ENCODE results near the gene RAB11FIP5.
"Not testable (repeated sequence)": the region's sequence is repeated elsewhere in the genome, so short reads cannot be mapped to it uniquely, and the experiment has no call there.

The RAB11FIP5 gene

DNA sequence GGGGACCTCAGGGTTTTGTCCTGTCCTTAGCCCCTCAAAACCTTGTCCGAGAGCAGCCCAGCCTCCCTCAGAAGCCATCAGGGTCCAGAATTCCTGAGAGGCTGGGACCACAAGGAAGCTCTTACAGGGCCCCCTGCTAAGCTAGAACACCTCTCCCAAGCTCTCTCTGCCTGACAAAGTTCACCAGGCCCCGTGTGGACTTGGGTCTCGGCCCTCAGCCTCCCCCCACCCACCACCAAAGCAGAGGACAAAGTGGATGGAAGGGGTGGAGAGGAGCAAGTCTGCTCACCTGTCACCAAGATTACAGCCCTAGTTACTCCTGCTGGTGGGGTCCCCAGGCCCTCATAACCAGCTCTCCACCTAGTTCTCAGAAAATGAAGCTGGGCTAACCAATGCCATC is 16.8 kb downstream of the RAB11FIP5 start:
- H3K4me2 ChIP-seq (ENCODE audit: low read length): no peak overlapping the region
- H3K9me3 ChIP-seq (ENCODE audit: low read length): no peaks in the 10 kb centered on the region
- TF ChIP-seq, protein P1, sequence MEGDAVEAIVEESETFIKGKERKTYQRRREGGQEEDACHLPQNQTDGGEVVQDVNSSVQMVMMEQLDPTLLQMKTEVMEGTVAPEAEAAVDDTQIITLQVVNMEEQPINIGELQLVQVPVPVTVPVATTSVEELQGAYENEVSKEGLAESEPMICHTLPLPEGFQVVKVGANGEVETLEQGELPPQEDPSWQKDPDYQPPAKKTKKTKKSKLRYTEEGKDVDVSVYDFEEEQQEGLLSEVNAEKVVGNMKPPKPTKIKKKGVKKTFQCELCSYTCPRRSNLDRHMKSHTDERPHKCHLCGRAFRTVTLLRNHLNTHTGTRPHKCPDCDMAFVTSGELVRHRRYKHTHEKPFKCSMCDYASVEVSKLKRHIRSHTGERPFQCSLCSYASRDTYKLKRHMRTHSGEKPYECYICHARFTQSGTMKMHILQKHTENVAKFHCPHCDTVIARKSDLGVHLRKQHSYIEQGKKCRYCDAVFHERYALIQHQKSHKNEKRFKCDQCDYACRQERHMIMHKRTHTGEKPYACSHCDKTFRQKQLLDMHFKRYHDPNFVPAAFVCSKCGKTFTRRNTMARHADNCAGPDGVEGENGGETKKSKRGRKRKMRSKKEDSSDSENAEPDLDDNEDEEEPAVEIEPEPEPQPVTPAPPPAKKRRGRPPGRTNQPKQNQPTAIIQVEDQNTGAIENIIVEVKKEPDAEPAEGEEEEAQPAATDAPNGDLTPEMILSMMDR (IDR thresholded peaks at IDR 0.05; ENCODE audit: low read length): no peak
- TF ChIP-seq EZH2 (IDR thresholded peaks at IDR 0.05; ENCODE audit: borderline replicate concordance, low read length): no peak
- H3K79me2 ChIP-seq (ENCODE audit: insufficient read depth, low read length): no peaks in the 10 kb centered on the region
- no peak overlapping the region for H2AFZ ChIP-seq (ENCODE audit: low read length)
- H3K4me1 ChIP-seq (ENCODE audit: insufficient read depth, low read length, severe bottlenecking): no peaks in the 10 kb centered on the region
- no peaks in the 10 kb centered on the region for H3K36me3 ChIP-seq (ENCODE audit: insufficient read depth, low read length)
- no peak overlapping the region for H3K4me3 ChIP-seq (ENCODE audit: low read depth, low read length, poor library complexity, severe bottlenecking)
- H4K20me1 ChIP-seq (ENCODE audit: insufficient read depth, low read length): no peaks in the 10 kb centered on the region
- H3F3A ChIP-seq (ENCODE audit: insufficient read depth, low read length): no peaks in the 10 kb centered on the region
- no peaks in the 10 kb centered on the region for H3K9me2 ChIP-seq (ENCODE audit: low read depth, low read length)
- H3K9ac ChIP-seq (ENCODE audit: low read length): no peak overlapping the region
- no peak overlapping the region for H3K27ac ChIP-seq (ENCODE audit: low read depth, low read length, poor library complexity, severe bottlenecking)
- H3K27me3 ChIP-seq (ENCODE audit: insufficient read depth, low read length): no peaks in the 10 kb centered on the region

DNA sequence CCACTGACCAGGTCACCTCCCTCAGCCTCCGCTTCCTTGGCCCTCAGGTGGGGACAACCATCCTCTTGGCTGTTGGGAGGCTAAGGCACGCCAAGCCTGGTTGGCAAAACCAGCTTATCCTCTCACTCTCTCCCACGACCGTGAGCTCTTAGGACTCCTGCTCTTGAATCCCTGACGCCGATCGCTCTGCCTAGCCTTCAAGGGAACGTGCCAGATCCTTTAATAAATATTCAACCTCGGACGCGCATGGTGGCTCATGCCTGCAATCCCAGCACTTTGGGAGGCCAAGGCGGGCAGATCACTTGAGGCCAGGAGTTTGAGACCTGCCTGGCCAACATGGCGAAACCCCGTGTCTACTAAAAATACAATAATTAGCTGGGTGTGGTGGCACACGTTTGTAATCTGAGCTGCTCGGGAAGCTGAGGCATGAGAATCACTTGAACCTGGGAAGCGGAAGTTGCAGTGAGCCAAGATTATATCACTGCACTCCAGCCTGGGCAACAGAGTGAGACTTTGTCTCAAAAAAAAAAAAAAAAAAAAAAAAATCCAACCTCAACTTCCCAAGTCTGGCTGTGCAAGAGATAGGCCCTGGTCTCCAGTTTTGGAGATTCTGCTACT is 19.0 kb downstream of the RAB11FIP5 start:
- not testable (repeated sequence) for H3K4me2 ChIP-seq (ENCODE audit: low read length); H3K4me1 ChIP-seq (ENCODE audit: insufficient read depth, low read length, severe bottlenecking); H3K4me3 ChIP-seq (ENCODE audit: low read depth, low read length, poor library complexity, severe bottlenecking); H3K27me3 ChIP-seq (ENCODE audit: insufficient read depth, low read length); H2AFZ ChIP-seq (ENCODE audit: low read length); H3F3A ChIP-seq (ENCODE audit: insufficient read depth, low read length); H3K9me2 ChIP-seq (ENCODE audit: low read depth, low read length); H3K27ac ChIP-seq (ENCODE audit: low read depth, low read length, poor library complexity, severe bottlenecking); H3K9me3 ChIP-seq (ENCODE audit: low read length); H3K9ac ChIP-seq (ENCODE audit: low read length); H3K79me2 ChIP-seq (ENCODE audit: insufficient read depth, low read length); H3K36me3 ChIP-seq (ENCODE audit: insufficient read depth, low read length); H4K20me1 ChIP-seq (ENCODE audit: insufficient read depth, low read length)

DNA sequence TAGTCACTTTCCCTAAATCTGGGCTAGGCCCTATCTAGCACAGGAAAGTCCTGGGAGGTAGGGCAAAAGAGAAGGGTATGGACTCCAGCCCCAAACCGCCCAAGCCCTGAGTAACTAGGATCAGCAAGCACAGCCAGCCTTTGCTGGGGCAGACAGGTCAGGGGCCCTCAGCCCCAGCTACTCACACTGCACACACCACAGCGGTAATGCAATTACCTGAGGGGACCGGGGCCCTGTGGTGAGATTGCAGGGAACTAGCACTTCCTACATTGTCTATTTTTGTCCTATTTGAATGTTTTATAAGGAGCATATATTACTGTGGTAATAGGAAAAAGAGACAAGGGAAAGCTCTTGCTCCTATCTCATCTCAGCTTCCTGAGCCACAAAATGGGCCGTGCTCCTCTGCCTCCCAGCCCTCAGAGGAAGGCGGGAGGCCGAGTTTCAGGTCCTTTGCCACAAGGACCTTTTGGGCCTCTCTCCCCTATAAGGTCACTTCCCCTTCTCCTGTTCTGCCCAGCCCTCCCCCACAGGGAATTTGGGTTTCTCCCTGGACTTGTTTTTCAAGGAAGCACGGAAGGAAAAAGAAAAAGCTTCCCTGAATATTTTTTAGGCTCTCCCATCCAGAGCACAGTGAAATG is 20.5 kb downstream of the RAB11FIP5 start:
- Histone ChIP-seq H4K20me1 (ENCODE audit: insufficient read depth, low read length) (no peaks in the 10 kb centered on the region), H3K9ac (ENCODE audit: low read length) (no peak overlapping the region)

DNA sequence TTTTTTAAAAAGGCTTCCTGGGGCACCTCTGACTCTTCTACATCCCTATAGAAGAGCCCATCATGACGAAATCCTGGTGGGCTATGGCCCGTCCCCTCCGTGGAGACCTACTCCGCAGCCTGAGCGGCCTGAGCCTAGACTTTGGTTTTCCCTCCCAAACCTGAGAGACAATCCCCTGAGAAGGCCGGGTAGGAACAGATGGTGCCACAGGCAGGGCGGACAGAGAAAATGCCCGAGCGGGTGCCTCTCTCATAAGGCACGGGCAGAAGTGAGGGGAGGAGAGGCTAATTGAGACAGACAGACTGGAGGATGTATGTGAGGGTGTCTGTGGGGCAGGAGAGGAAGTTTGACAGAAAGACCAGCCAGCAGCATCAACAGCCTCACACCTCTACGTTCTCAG is 21.1 kb downstream of the RAB11FIP5 start:
- Histone ChIP-seq H3K79me2 (ENCODE audit: insufficient read depth, low read length) (no peaks in the 10 kb centered on the region), H3K27ac (ENCODE audit: low read depth, low read length, poor library complexity, severe bottlenecking) (no peak overlapping the region), H3K4me2 (ENCODE audit: low read length) (no peak overlapping the region), H3K4me1 (ENCODE audit: insufficient read depth, low read length, severe bottlenecking) (no peaks in the 10 kb centered on the region), H3F3A (ENCODE audit: insufficient read depth, low read length) (no peaks in the 10 kb centered on the region), H4K20me1 (ENCODE audit: insufficient read depth, low read length) (no peaks in the 10 kb centered on the region), H3K4me3 (ENCODE audit: low read depth, low read length, poor library complexity, severe bottlenecking) (no peak overlapping the region), H2AFZ (ENCODE audit: low read length) (no peak overlapping the region), H3K9me3 (ENCODE audit: low read length) (no peaks in the 10 kb centered on the region), H3K27me3 (ENCODE audit: insufficient read depth, low read length) (no peaks in the 10 kb centered on the region), H3K9ac (ENCODE audit: low read length) (no peak overlapping the region), H3K9me2 (ENCODE audit: low read depth, low read length) (no peaks in the 10 kb centered on the region), H3K36me3 (ENCODE audit: insufficient read depth, low read length) (no peaks in the 10 kb centered on the region)
- TF ChIP-seq EZH2 (IDR thresholded peaks at IDR 0.05; ENCODE audit: borderline replicate concordance, low read length): no peak
- TF ChIP-seq, protein P1 (IDR thresholded peaks at IDR 0.05; ENCODE audit: low read length): no peak

More for the DNA sequence above, 20.5 kb downstream of the RAB11FIP5 start:
- H3K9me3 ChIP-seq (ENCODE audit: low read length): no peaks in the 10 kb centered on the region
- no peaks in the 10 kb centered on the region for H3K27me3 ChIP-seq (ENCODE audit: insufficient read depth, low read length)
- no peak overlapping the region for H3K4me3 ChIP-seq (ENCODE audit: low read depth, low read length, poor library complexity, severe bottlenecking)
- no peaks in the 10 kb centered on the region for H3F3A ChIP-seq (ENCODE audit: insufficient read depth, low read length)
- H3K27ac ChIP-seq (ENCODE audit: low read depth, low read length, poor library complexity, severe bottlenecking): no peak overlapping the region
- H2AFZ ChIP-seq (ENCODE audit: low read length): no peak overlapping the region
- H3K4me2 ChIP-seq (ENCODE audit: low read length): no peak overlapping the region
- no peak for TF ChIP-seq EZH2 (IDR thresholded peaks at IDR 0.05; ENCODE audit: borderline replicate concordance, low read length)
- no peaks in the 10 kb centered on the region for H3K36me3 ChIP-seq (ENCODE audit: insufficient read depth, low read length)
- H3K4me1 ChIP-seq (ENCODE audit: insufficient read depth, low read length, severe bottlenecking): no peaks in the 10 kb centered on the region
- no peaks in the 10 kb centered on the region for H3K79me2 ChIP-seq (ENCODE audit: insufficient read depth, low read length)
- H3K9me2 ChIP-seq (ENCODE audit: low read depth, low read length): no peaks in the 10 kb centered on the region
